SK-N-SH (cell line): ENCODE measurements around the gene RNFT2. TPM values are rescaled to one million over a fixed set of nuclear protein-coding genes. Genes with fewer than 3 reads are reported as not detected.
A peak's percentile ranks its signal among the peaks of the same experiment; 100 is the strongest.

Experiments used
- CTCF ChIA-PET: fragments of 300-600, 350-600 bp; formaldehyde crosslinking; extraction: SDS; loops from one replicate; lab custom pipeline; 2021; lab: Yijun Ruan, JAX
- POLR2A ChIA-PET: fragments of 350-600 bp; sonication (Branson Sonifier 250); formaldehyde crosslinking; extraction: SDS; loops from one replicate; lab custom pipeline; 2020; ENCODE audit warnings: antibody characterized with exemption, inconsistent platforms; lab: Yijun Ruan, JAX
- DNase-seq: peaks from one replicate; pipeline ENCODE4 v3.0.0; 2012
- H2AFZ ChIP-seq: fragments of 200-600 bp; sonication (generic); 2 replicates; pipeline ENCODE4 v1.8.1; 2016; ENCODE audit warnings: antibody characterized with exemption, mild to moderate bottlenecking, low read depth
- H3F3A ChIP-seq: fragments of 200-600 bp; sonication (generic); replicated peaks from 2 replicates; pipeline ENCODE3; 2016; ENCODE audit warnings: antibody characterized with exemption, mild to moderate bottlenecking; ENCODE audit not compliant: insufficient read depth
- H3K27ac ChIP-seq, 2 experiments: fragments of 200-500 bp in 1 of 2; fragments of 200-600 bp in 1 of 2; sonication (Bioruptor generic) in 1 of 2; sonication (generic), shearing (Covaris generic) in 1 of 2; 2 replicates each; pipeline versions ENCODE4 v1.5.1 to v1.6.1; 2014 to 2016; ENCODE audit warnings: low read depth in 2 of 2, inconsistent platforms in 1 of 2, low read length in 1 of 2, mild to moderate bottlenecking in 1 of 2, mixed read lengths in 1 of 2
- H3K27me3 ChIP-seq: fragments of 200-600 bp; sonication (generic), shearing (Covaris generic); 2 replicates; pipeline ENCODE4 v1.6.1; 2016; ENCODE audit warnings: mixed run types; ENCODE audit not compliant: insufficient read depth
- H3K36me3 ChIP-seq, 2 experiments: fragments of 200-500 bp in 1 of 2; fragments of 200-600 bp in 1 of 2; sonication (Bioruptor generic) in 1 of 2; sonication (generic) in 1 of 2; replicated peaks in 1 of 2; 2 replicates each; pipeline versions ENCODE3 to v1.5.1; 2014 to 2016; ENCODE audit warnings: low read length in 1 of 2, mild to moderate bottlenecking in 1 of 2; ENCODE audit not compliant: insufficient read depth in 2 of 2, control insufficient read depth in 1 of 2
- H3K4me1 ChIP-seq, 2 experiments: fragments of 200-500 bp in 1 of 2; fragments of 200-600 bp in 1 of 2; sonication (Bioruptor generic) in 1 of 2; sonication (generic), shearing (Covaris generic) in 1 of 2; 2 replicates each; pipeline versions ENCODE4 v1.5.1 to v1.6.1; 2014 to 2016; ENCODE audit warnings: low read depth in 1 of 2, low read length in 1 of 2, mixed run types in 1 of 2; ENCODE audit not compliant: insufficient read depth in 2 of 2, control insufficient read depth in 1 of 2
- H3K4me2 ChIP-seq: fragments of 200-600 bp; sonication (generic), shearing (Covaris generic); 2 replicates; pipeline ENCODE4 v1.6.1; 2017; ENCODE audit warnings: mixed run types
- H3K4me3 ChIP-seq, 2 experiments: fragments of 200-500 bp in 1 of 2; fragments of 200-600 bp in 1 of 2; sonication (Bioruptor generic) in 1 of 2; sonication (generic), shearing (Covaris generic) in 1 of 2; 2 replicates each; pipeline versions ENCODE4 v1.5.1 to v1.8.1; 2014 to 2016; ENCODE audit warnings: low read depth in 2 of 2, inconsistent platforms in 1 of 2, low read length in 1 of 2, mild to moderate bottlenecking in 1 of 2, mixed read lengths in 1 of 2, moderate library complexity in 1 of 2
- H3K79me2 ChIP-seq: fragments of 200-600 bp; sonication (generic); 2 replicates; pipeline ENCODE4 v1.8.1; 2017; ENCODE audit warnings: mild to moderate bottlenecking; ENCODE audit not compliant: insufficient read depth
- H3K9ac ChIP-seq: fragments of 200-600 bp; sonication (generic); 2 replicates; pipeline ENCODE4 v1.6.1; 2017; ENCODE audit warnings: mixed run types
- H3K9me2 ChIP-seq: fragments of 200-600 bp; sonication (generic); 2 replicates; pipeline ENCODE4 v1.6.1; 2017; ENCODE audit warnings: mixed run types
- H3K9me3 ChIP-seq: fragments of 200-600 bp; sonication (generic); 2 replicates; pipeline ENCODE4 v1.6.1; 2017; ENCODE audit warnings: mixed run types, mild to moderate bottlenecking, moderate library complexity
- H4K20me1 ChIP-seq: fragments of 200-600 bp; sonication (generic); 2 replicates; pipeline ENCODE4 v1.6.1; 2017; ENCODE audit warnings: mild to moderate bottlenecking, mixed run types; ENCODE audit not compliant: insufficient read depth
- EP300 ChIP-seq, 2 experiments: IDR thresholded peaks; 2 replicates each; pipeline versions ENCODE4 v1.4.0 to v1.6.1; 2012; ENCODE audit warnings: borderline replicate concordance in 1 of 2, low read depth in 1 of 2, low read length in 1 of 2
- EZH2phosphoT487 ChIP-seq: fragments of 200-600 bp; sonication (generic); IDR thresholded peaks from 2 replicates; pipeline ENCODE4 v1.6.1; 2017; ENCODE audit warnings: low read depth, mixed run types, mild to moderate bottlenecking, antibody characterized with exemption, moderate library complexity, borderline replicate concordance
- GABPA ChIP-seq: IDR thresholded peaks from 2 replicates; pipeline ENCODE4 v1.4.0; 2012; ENCODE audit warnings: low read depth, mild to moderate bottlenecking
- JUND ChIP-seq: IDR thresholded peaks from 2 replicates; pipeline ENCODE4 v1.4.0; 2012
- MXI1 ChIP-seq: IDR thresholded peaks from 2 replicates; pipeline ENCODE4 v1.6.1; 2012; ENCODE audit warnings: mild to moderate bottlenecking, low read depth, low read length, improper control_type of control experiment
- NRF1 ChIP-seq: IDR thresholded peaks from 2 replicates; pipeline ENCODE4 v1.6.1; 2012; ENCODE audit warnings: low read depth, mild to moderate bottlenecking, low read length
- RCOR1 ChIP-seq: fragments of 150-350 bp; IDR thresholded peaks from 2 replicates; pipeline ENCODE4 v1.6.1; 2017; ENCODE audit warnings: antibody characterized with exemption, low read length
- RFX5 ChIP-seq: IDR thresholded peaks from 2 replicates; pipeline ENCODE4 v1.6.1; 2012; ENCODE audit warnings: mild to moderate bottlenecking, improper control_type of control experiment, low read length
- SIN3A ChIP-seq: IDR thresholded peaks from 2 replicates; pipeline ENCODE4 v1.6.1; 2012; ENCODE audit warnings: low read depth, mild to moderate bottlenecking, low read length, moderate library complexity, borderline replicate concordance
- SMC3 ChIP-seq: IDR thresholded peaks from 2 replicates; pipeline ENCODE4 v1.6.1; 2012; ENCODE audit warnings: low read depth, low read length, improper control_type of control experiment
- TCF12 ChIP-seq: IDR thresholded peaks from 2 replicates; pipeline ENCODE4 v1.4.0; 2012
- TEAD4 ChIP-seq: IDR thresholded peaks from 2 replicates; pipeline ENCODE4 v1.4.0; 2012; ENCODE audit warnings: mild to moderate bottlenecking, borderline replicate concordance; ENCODE audit not compliant: insufficient read depth
- USF1 ChIP-seq: IDR thresholded peaks from 2 replicates; pipeline ENCODE4 v1.4.0; 2012; ENCODE audit warnings: low read depth, borderline replicate concordance
- WGBS: methylation state at CpG from one replicate; pipeline ENCODE4 v1.1.6; 2017; ENCODE audit warnings: low lambda C conversion rate; 5-methylcytosine and 5-hydroxymethylcytosine counted together
- polyA plus RNA-seq, 3 experiments: library from polyadenylated mRNA; depleted of rRNA; stranded (reverse); fragments of >200 nt; gene quantifications; 2 replicates each; pipeline ENCODE4 v1.2.3, GENCODE V29; 2012
- TF ChIP-seq, protein P1 (sequence below): fragments of 200-600 bp; sonication (generic); IDR thresholded peaks from 2 replicates; pipeline ENCODE4 v1.6.1; 2017; ENCODE audit warnings: antibody characterized with exemption, mild to moderate bottlenecking, moderate library complexity
- TF ChIP-seq, protein P2 (sequence below): IDR thresholded peaks from 2 replicates; pipeline ENCODE4; 2012
- TF ChIP-seq, protein P3 (sequence below): IDR thresholded peaks from 2 replicates; pipeline ENCODE4 v1.4.0; 2012; ENCODE audit warnings: low read depth
- TF ChIP-seq, protein P4 (sequence below): IDR thresholded peaks from 2 replicates; pipeline ENCODE4 v1.4.0; 2012; ENCODE audit warnings: low read depth, borderline replicate concordance

The RNFT2 gene
- polyA plus RNA-seq, 1 of the 3 experiments (the other 2 are of a cell fraction), result 3.8 TPM

- H3K27me3 ChIP-seq, result no peaks in the 10 kb centered on the region
- CTCF ChIA-PET, result interaction anchor here (0.6 to 2.6 kb wide), 5 partner anchors 10 to 119 kb away, joined by 3 to 19 read pairs (median 6); partner anchors contain the start of gene HRK
- 61% methylated on average over 5 of the region's 6 CpGs for WGBS
- H3K9ac ChIP-seq, result no peak overlapping the region
- H3F3A ChIP-seq, result peaks cover 7% of the 10 kb centered on the region
- H3K27ac ChIP-seq, result no peak overlapping the region
- no peaks in the 10 kb centered on the region for H3K9me3 ChIP-seq
- peak overlapping the region in 1 of 2 experiments; percentile 43; a peak in 1 of 4 replicates for H3K4me3 ChIP-seq
- no peak overlapping the region for H3K4me2 ChIP-seq
- H3K36me3 ChIP-seq, result no peaks in the 10 kb centered on the region
- POLR2A ChIA-PET, result no interaction called here
- H3K4me1 ChIP-seq, result peaks cover 0 to 13% of the 10 kb centered on the region in 2 experiments; a peak in 1 of 4 replicates
- no peak overlapping the region for H2AFZ ChIP-seq
- H3K79me2 ChIP-seq, result no peaks in the 10 kb centered on the region
- DNase-seq, result peak; percentile 39
- H4K20me1 ChIP-seq, result no peaks in the 10 kb centered on the region
- no peaks in the 10 kb centered on the region for H3K9me2 ChIP-seq
- TF ChIP-seq, protein P1, sequence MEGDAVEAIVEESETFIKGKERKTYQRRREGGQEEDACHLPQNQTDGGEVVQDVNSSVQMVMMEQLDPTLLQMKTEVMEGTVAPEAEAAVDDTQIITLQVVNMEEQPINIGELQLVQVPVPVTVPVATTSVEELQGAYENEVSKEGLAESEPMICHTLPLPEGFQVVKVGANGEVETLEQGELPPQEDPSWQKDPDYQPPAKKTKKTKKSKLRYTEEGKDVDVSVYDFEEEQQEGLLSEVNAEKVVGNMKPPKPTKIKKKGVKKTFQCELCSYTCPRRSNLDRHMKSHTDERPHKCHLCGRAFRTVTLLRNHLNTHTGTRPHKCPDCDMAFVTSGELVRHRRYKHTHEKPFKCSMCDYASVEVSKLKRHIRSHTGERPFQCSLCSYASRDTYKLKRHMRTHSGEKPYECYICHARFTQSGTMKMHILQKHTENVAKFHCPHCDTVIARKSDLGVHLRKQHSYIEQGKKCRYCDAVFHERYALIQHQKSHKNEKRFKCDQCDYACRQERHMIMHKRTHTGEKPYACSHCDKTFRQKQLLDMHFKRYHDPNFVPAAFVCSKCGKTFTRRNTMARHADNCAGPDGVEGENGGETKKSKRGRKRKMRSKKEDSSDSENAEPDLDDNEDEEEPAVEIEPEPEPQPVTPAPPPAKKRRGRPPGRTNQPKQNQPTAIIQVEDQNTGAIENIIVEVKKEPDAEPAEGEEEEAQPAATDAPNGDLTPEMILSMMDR, result peak; percentile 62
- TF ChIP-seq, protein P2, sequence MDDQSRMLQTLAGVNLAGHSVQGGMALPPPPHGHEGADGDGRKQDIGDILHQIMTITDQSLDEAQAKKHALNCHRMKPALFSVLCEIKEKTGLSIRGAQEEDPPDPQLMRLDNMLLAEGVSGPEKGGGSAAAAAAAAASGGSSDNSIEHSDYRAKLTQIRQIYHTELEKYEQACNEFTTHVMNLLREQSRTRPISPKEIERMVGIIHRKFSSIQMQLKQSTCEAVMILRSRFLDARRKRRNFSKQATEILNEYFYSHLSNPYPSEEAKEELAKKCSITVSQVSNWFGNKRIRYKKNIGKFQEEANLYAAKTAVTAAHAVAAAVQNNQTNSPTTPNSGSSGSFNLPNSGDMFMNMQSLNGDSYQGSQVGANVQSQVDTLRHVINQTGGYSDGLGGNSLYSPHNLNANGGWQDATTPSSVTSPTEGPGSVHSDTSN, result no peak; the same call in 1 of the 2 replicates
- no peak for TF ChIP-seq JUND
These were observed 125.2 kb downstream of the RNFT2 start for GRCh38 chr12:116863275-116863767.

DNA sequence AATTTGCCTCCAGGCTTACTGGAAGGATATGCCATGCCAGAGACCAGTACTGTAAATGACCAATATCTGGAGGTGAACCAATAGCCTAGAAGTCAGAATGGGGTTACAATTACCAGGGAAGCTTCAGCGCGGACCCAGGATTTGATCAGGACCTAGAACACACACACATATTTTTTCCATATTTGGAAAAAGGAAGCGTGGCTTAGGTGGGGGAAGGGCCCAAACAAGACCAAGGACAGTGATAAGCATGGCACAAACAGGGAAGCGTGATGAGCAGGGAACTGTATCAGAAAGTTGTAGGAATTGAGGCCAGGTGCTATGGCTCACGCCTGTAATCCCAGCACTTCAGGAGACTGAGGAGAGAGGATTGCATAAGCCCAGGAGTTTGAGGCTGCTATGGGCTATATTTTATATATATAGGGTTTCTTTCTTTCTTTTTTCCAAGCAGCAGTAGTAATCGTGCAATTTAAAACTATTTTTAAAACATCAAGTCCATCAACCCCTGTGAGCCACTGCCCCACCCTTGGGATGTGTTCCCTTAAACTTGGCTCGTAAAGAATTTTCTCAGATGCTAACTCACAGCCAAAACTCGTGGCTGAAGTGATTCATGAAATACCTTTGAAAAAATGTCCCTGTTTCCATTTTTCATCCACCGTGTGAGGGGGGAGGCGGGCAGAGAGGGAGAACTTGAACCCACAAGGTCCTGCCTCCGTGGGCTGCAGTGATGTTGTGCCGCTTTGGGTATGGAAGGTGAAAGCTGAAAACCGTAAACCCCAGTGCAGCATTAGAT is 126.5 kb downstream of the RNFT2 start:
- peak overlapping the region; percentile 50 for H2AFZ ChIP-seq
- WGBS, result 56% methylated on average over 13 of the region's 13 CpGs
- no peak overlapping the region for H3K9ac ChIP-seq
- no peaks in the 10 kb centered on the region for H3K79me2 ChIP-seq
- no peak for DNase-seq
- H3K9me3 ChIP-seq, result no peaks in the 10 kb centered on the region
- H3K4me3 ChIP-seq, result no peak overlapping the region
- H3K27me3 ChIP-seq, result no peaks in the 10 kb centered on the region
- peaks cover 7% of the 10 kb centered on the region for H3F3A ChIP-seq
- H3K4me1 ChIP-seq, result peaks cover 0 to 13% of the 10 kb centered on the region in 2 experiments; a peak in 1 of 4 replicates
- H3K9me2 ChIP-seq, result no peaks in the 10 kb centered on the region
- H4K20me1 ChIP-seq, result no peaks in the 10 kb centered on the region
- peak overlapping the region in 1 of 2 experiments; percentile 56; a peak in 2 of 4 replicates for H3K27ac ChIP-seq
- POLR2A ChIA-PET, result no interaction called here
- 0 out of 2 replicates have a peak overlapping the region, but pooled peaks have one; percentile 27 for H3K4me2 ChIP-seq
- CTCF ChIA-PET, result interaction anchor here (2.3 to 2.6 kb wide), 2 partner anchors 9 to 12 kb away, joined by 16 to 19 read pairs; no protein-coding TSS in a partner anchor
- no peaks in the 10 kb centered on the region for H3K36me3 ChIP-seq
- TF ChIP-seq USF1 (no peak), GABPA (no peak), MXI1 (no peak), TEAD4 (0 out of 2 replicates have a peak, but pooled peaks have one; percentile 27), TCF12 (peak; percentile 45; the same call in 1 of the 2 replicates), RFX5 (no peak), EZH2phosphoT487 (no peak), JUND (peak; percentile 60), EP300 (IDR thresholded peaks at IDR 0.05; ENCODE audit: borderline replicate concordance in 1 of 2, low read depth in 1 of 2, low read length in 1 of 2) (no peak; a peak in 1 of 4 replicates), SIN3A (no peak), RCOR1 (no peak), NRF1 (no peak), SMC3 (no peak)
- TF ChIP-seq, protein P2, result peak; percentile 60
- TF ChIP-seq, protein P3, sequence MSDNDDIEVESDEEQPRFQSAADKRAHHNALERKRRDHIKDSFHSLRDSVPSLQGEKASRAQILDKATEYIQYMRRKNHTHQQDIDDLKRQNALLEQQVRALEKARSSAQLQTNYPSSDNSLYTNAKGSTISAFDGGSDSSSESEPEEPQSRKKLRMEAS, result no peak
- TF ChIP-seq, protein P4, sequence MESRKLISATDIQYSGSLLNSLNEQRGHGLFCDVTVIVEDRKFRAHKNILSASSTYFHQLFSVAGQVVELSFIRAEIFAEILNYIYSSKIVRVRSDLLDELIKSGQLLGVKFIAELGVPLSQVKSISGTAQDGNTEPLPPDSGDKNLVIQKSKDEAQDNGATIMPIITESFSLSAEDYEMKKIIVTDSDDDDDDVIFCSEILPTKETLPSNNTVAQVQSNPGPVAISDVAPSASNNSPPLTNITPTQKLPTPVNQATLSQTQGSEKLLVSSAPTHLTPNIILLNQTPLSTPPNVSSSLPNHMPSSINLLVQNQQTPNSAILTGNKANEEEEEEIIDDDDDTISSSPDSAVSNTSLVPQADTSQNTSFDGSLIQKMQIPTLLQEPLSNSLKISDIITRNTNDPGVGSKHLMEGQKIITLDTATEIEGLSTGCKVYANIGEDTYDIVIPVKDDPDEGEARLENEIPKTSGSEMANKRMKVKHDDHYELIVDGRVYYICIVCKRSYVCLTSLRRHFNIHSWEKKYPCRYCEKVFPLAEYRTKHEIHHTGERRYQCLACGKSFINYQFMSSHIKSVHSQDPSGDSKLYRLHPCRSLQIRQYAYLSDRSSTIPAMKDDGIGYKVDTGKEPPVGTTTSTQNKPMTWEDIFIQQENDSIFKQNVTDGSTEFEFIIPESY, result no peak
